GM12892 (cell line): ENCODE data around the gene LPCAT3.

Source experiments
- POLR2A ChIP-seq: IDR thresholded peaks from 2 replicates; pipeline ENCODE4 v1.6.1; 2011; ENCODE audit warnings: low read depth, low read length, control low read depth
- POLR2AphosphoS5 ChIP-seq: IDR thresholded peaks from 2 replicates; pipeline ENCODE4 v1.6.1; 2011; ENCODE audit warnings: low read depth, low read length, control low read depth

DNA sequence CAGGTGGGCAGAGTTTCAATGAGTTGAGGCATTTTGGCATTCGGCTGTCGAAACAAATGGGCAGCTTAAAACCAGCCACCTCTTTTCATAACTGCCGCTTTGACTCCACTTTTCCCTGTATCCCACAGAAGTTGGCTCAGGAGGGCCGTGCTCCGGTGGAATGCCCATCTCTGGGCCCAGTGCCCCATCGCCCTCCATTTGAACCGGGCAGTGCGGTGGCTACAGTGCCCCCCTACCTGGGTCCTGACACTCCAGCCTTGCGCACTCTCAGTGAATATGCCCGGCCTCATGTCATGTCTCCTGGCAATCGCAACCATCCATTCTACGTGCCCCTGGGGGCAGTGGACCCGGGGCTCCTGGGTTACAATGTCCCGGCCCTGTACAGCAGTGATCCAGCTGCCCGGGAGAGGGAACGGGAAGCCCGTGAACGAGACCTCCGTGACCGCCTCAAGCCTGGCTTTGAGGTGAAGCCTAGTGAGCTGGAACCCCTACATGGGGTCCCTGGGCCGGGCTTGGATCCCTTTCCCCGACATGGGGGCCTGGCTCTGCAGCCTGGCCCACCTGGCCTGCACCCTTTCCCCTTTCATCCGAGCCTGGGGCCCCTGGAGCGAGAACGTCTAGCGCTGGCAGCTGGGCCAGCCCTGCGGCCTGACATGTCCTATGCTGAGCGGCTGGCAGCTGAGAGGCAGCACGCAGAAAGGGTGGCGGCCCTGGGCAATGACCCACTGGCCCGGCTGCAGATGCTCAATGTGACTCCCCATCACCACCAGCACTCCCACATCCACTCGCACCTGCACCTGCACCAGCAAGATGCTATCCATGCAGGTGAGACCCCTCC is 79.7 kb downstream of the LPCAT3 start:
- TF ChIP-seq POLR2AphosphoS5 (peak; percentile 65), POLR2A (no peak)
